K562 (cell line): ENCODE measurements around the gene ZBTB47. TPM values are rescaled to one million over a fixed set of nuclear protein-coding genes. Genes with fewer than 3 reads are reported as not detected.

ENCODE experiments used
- ATAC-seq: fragments of 200-7000 bp; cut with Tn5 transposase; 3 replicates; pipeline ENCODE4 v1.9.1; 2020; ENCODE audit warnings: moderate library complexity
- BruUV-seq: library from RNA; stranded (reverse); fragments of 400-500 nt; replicated peaks from 2 replicates; lab custom pipeline; 2021; lab: Mats Ljungman, UMichigan
- CTCF ChIA-PET: fragments of 300-600 bp; formaldehyde crosslinking; extraction: SDS; loops from one replicate; lab custom pipeline; 2021; ENCODE audit warnings: low intra/inter-chr PET ratio; lab: Yijun Ruan, JAX
- POLR2A ChIA-PET: fragments of 300-600, 350-650 bp; sonication (Branson Sonifier 250); formaldehyde crosslinking; extraction: SDS; loops from one replicate; lab custom pipeline; 2021; ENCODE audit warnings: antibody characterized with exemption, inconsistent platforms; lab: Yijun Ruan, JAX
- DNase-seq, 4 experiments: peaks; one replicate each; pipeline versions ENCODE4 v3.0.0 to v3.0.0-alpha.2; 2011 to 2018; ENCODE audit warnings: low spot score in 3 of 4, mixed read lengths in 3 of 4; ENCODE audit errors: extremely low read depth in 1 of 4
- FAIRE-seq: peaks from 2 replicates; lab custom pipeline; 2011; peaks lifted over from hg19 to GRCh38; lab: Jason Lieb, UNC
- H2AFZ ChIP-seq: 2 replicates; pipeline ENCODE4 v1.6.0; 2011; ENCODE audit warnings: low read depth, low read length, control low read depth, inconsistent platforms
- H3K27ac ChIP-seq: fragments of 200-600 bp; 3 replicates; pipeline ENCODE4 v1.8.0; 2011; ENCODE audit warnings: low read depth, mild to moderate bottlenecking, control low read depth, inconsistent platforms, low read length, moderate library complexity, mixed read lengths; ENCODE audit errors: extremely low read depth
- H3K27me3 ChIP-seq, 2 experiments: fragments of 300-600 bp in 1 of 2; 2 replicates in 1 of 2; 3 replicates in 1 of 2; pipeline versions ENCODE4 v1.6.0 to v1.8.0; 2011; ENCODE audit warnings: inconsistent platforms in 2 of 2, low read length in 2 of 2, mild to moderate bottlenecking in 1 of 2, mixed read lengths in 1 of 2, moderate library complexity in 1 of 2; ENCODE audit not compliant: control insufficient read depth in 2 of 2, insufficient read depth in 2 of 2
- H3K36me3 ChIP-seq: fragments of 300-600 bp; 3 replicates; pipeline ENCODE4 v1.8.0; 2011; ENCODE audit warnings: mild to moderate bottlenecking, low read length, inconsistent platforms; ENCODE audit not compliant: control insufficient read depth, insufficient read depth
- H3K4me1 ChIP-seq, 2 experiments: fragments of 200-600 bp in 1 of 2; replicated peaks in 1 of 2; 2 replicates in 1 of 2; 3 replicates in 1 of 2; pipeline versions ENCODE4 v1.5.1 to v1.8.0; 2011; ENCODE audit warnings: inconsistent platforms in 2 of 2, low read length in 2 of 2, mild to moderate bottlenecking in 1 of 2, mixed read lengths in 1 of 2, moderate library complexity in 1 of 2; ENCODE audit not compliant: control insufficient read depth in 2 of 2, insufficient read depth in 2 of 2
- H3K4me2 ChIP-seq: 2 replicates; pipeline ENCODE4 v1.6.1; 2011; ENCODE audit warnings: low read length, control low read depth, inconsistent platforms, mixed read lengths; ENCODE audit not compliant: insufficient read depth
- H3K4me3 ChIP-seq: fragments of 200-600 bp; sonication (generic), shearing (Covaris generic); 2 replicates; pipeline ENCODE4 v1.5.1; 2016; ENCODE audit warnings: control low read depth, inconsistent platforms
- H3K79me2 ChIP-seq: fragments of 200-600 bp; 3 replicates; pipeline ENCODE4 v1.8.0; 2011; ENCODE audit warnings: low read length, inconsistent platforms; ENCODE audit not compliant: control insufficient read depth, insufficient read depth
- H3K9ac ChIP-seq, 2 experiments: 2 replicates each; pipeline versions ENCODE4 v1.6.0 to v1.6.1; 2011; ENCODE audit warnings: low read depth in 2 of 2, low read length in 2 of 2, control low read depth in 1 of 2, inconsistent platforms in 1 of 2, mild to moderate bottlenecking in 1 of 2, mixed read lengths in 1 of 2; ENCODE audit not compliant: insufficient read depth in 1 of 2
- H3K9me1 ChIP-seq: one replicate; pipeline ENCODE4 v1.6.0; 2011; ENCODE audit warnings: inconsistent platforms, mild to moderate bottlenecking, low read length, moderate library complexity; ENCODE audit not compliant: control insufficient read depth, insufficient read depth
- H3K9me3 ChIP-seq: replicated peaks from 2 replicates; pipeline ENCODE4 v1.5.1; 2011; ENCODE audit warnings: low read depth, low read length, inconsistent platforms; ENCODE audit not compliant: control insufficient read depth, insufficient read depth
- H4K20me1 ChIP-seq: replicated peaks from 2 replicates; pipeline ENCODE4 v1.6.1; 2011; ENCODE audit warnings: low read length, inconsistent platforms, mixed read lengths; ENCODE audit not compliant: control insufficient read depth, insufficient read depth
- E2F1 ChIP-seq: sonication (generic); formaldehyde crosslinking; IDR thresholded peaks from 2 replicates; pipeline ENCODE4 v1.8.1; 2023; ENCODE audit warnings: mild to moderate bottlenecking, missing genetic modification reagents, moderate library complexity
- RBM15 ChIP-seq: fragments of 200-400 bp; formaldehyde crosslinking; IDR thresholded peaks from 2 replicates; pipeline ENCODE4 v1.6.1; 2018; ENCODE audit warnings: mild to moderate bottlenecking, low read length, moderate library complexity; ENCODE audit not compliant: insufficient read depth
- RREB1 ChIP-seq: fragments of 250-450 bp; sonication (Bioruptor Pico); IDR thresholded peaks from 2 replicates; pipeline ENCODE4 v1.4.0; 2020
- TFAM ChIP-seq: fragments of 250-450 bp; sonication (Bioruptor Pico); conservative IDR thresholded peaks from 2 replicates; pipeline ENCODE4 v1.5.0; 2021; ENCODE audit warnings: mild to moderate bottlenecking, moderate library complexity
- ZBTB2 ChIP-seq: fragments of 450-650 bp; IDR thresholded peaks from 2 replicates; pipeline ENCODE4 v1.6.1; 2016; ENCODE audit warnings: antibody characterized with exemption
- ZNF395 ChIP-seq: fragments of 200-800 bp; sonication (Bioruptor generic); IDR thresholded peaks from 2 replicates; pipeline ENCODE4 v1.6.1; 2017; ENCODE audit warnings: missing genetic modification characterization, missing compliant biosample characterization
- WGBS: fragments of 100-300 bp; shearing (Covaris generic); methylation state at CpG from one replicate; pipeline ENCODE4 v1.1.6; 2016; ENCODE audit warnings: low coverage, mixed read lengths; ENCODE audit not compliant: insufficient coverage; ENCODE audit errors: missing lambda C conversion rate; 5-methylcytosine and 5-hydroxymethylcytosine counted together
- in situ Hi-C: fragments of 300-500 bp; cut with MboI; formaldehyde crosslinking; loops from 4 replicates; pipeline ENCODE4 v1.15.0; 2018; ENCODE audit warnings: inconsistent platforms, mixed read lengths
- intact Hi-C: fragments of 100-400 bp; cut with micrococcal nuclease; formaldehyde crosslinking; loops from 2 replicates; pipeline ENCODE4 v1.14.2; 2022
- polyA plus RNA-seq, 8 experiments: library from polyadenylated mRNA; depleted of rRNA in 4 of 8; stranded (reverse) in 5 of 8; unstranded in 3 of 8; fragments of >200 nt; fragmentation: Nextera tagmentation in 2 of 8; fragmentation: Illumina TruSeq in 1 of 8; extraction: Ambion mirVana in 2 of 8; extraction: Trizol in 1 of 8; gene quantifications; 2 replicates each; pipeline versions ENCODE4 v1.2.1 to v1.2.3, GENCODE V29; 2011 to 2014; ENCODE audit warnings: inconsistent platforms in 1 of 8, missing spikeins in 1 of 8
- total RNA-seq, 7 experiments: library from RNA; depleted of rRNA in 6 of 7; stranded (reverse); fragments of >200 nt in 6 of 7; fragmentation: Illumina TruSeq in 2 of 7; extraction: Trizol in 2 of 7; gene quantifications; 2 replicates each; pipeline versions ENCODE4 v1.2.1 to v1.2.3, GENCODE V29; 2011 to 2021; ENCODE audit warnings: low replicate concordance in 1 of 7

The ZBTB47 gene
- total and polyA plus RNA-seq, 9 of the 15 experiments (the other 6 are each of a cell fraction or from before 2014, with no cell fraction given), result 0.11 to 4.6 (median 1.7) TPM; not detected in 1

GRCh38 chr3:42697289-42698051 lies 44.0 kb downstream of the ZBTB47 start:
- Histone ChIP-seq H3K27ac (no peak overlapping the region), H3K4me1 (peaks cover 0 to 11% of the 10 kb centered on the region in 2 experiments; a peak in 1 of 5 replicates), H3K9me1 (no peaks in the 10 kb centered on the region), H3K9ac (no peak overlapping the region), H3K79me2 (no peaks in the 10 kb centered on the region), H3K9me3 (no peaks in the 10 kb centered on the region), H3K4me2 (no peak overlapping the region), H4K20me1 (peaks cover 12% of the 10 kb centered on the region), H3K4me3 (no peak overlapping the region), H3K36me3 (no peaks in the 10 kb centered on the region), H3K27me3 (peaks cover 6 to 54% of the 10 kb centered on the region in 2 experiments; a peak in 4 of 5 replicates), H2AFZ (no peak overlapping the region)
- WGBS, result under 1% methylated on average over 17 of the region's 18 CpGs
- in situ Hi-C loops, result no loop called here
- TF ChIP-seq E2F1 (CRISPR knock-in tag) (no peak), TFAM (CRISPR knock-in tag) (no peak), ZBTB2 (no peak), RBM15 (no peak), ZNF395 (CRISPR knock-in tag) (no peak), RREB1 (no peak)
- ChIA-PET POLR2A (interaction anchor here (0.6 to 0.7 kb wide), 3 partner anchors 9 to 160 kb away, joined by 3 to 4 read pairs (median 3); no protein-coding TSS in a partner anchor), CTCF (no interaction called here)
- intact Hi-C loops, result no loop called here
- no peak for ATAC-seq
- FAIRE-seq, result no peak
- no TSS peak for BruUV-seq
- peak in 1 of 4 experiments; percentile 5 for DNase-seq
